Occipital lobe (tissue), 2 donors: ENCODE data around the gene RBMS3. TPM values are rescaled to one million over a fixed set of nuclear protein-coding genes. Genes with fewer than 3 reads are reported as not detected.
"Not testable (repeated sequence)": the region's sequence is repeated elsewhere in the genome, so short reads cannot be mapped to it uniquely, and the experiment has no call there.

Experiments
- DNase-seq: peaks from one replicate; lab custom pipeline; 2025; lab: John Stamatoyannopoulos, UW
- total RNA-seq: library from RNA; depleted of rRNA; stranded (reverse); fragments of >200 nt; gene quantifications from one replicate; pipeline ENCODE4 v1.2.3, GENCODE V29; 2014

RBMS3 gene
- total RNA-seq, 1 donor from 2014 or later, result 19.8 TPM

DNA sequence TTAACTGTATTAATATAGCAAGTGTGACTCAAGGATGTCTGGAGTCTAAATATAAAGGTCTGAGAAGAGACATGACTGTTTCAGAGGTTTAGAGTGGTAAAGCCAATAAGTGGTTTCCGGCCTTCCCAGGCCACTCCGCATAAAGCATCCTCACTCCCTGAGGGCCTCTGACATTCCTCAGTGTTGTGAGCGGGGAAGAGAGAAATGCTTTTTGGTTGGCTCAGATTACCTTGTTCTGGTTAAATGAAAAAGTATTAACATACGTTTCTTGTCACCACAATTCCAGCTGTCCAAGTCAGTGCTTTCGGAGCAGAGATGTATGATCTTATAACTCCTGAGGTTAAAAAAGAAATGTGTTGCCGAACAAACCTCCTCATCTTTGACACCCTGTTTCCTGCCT lies 103.8 kb downstream of the RBMS3 start:
- no peak for DNase-seq

DNA sequence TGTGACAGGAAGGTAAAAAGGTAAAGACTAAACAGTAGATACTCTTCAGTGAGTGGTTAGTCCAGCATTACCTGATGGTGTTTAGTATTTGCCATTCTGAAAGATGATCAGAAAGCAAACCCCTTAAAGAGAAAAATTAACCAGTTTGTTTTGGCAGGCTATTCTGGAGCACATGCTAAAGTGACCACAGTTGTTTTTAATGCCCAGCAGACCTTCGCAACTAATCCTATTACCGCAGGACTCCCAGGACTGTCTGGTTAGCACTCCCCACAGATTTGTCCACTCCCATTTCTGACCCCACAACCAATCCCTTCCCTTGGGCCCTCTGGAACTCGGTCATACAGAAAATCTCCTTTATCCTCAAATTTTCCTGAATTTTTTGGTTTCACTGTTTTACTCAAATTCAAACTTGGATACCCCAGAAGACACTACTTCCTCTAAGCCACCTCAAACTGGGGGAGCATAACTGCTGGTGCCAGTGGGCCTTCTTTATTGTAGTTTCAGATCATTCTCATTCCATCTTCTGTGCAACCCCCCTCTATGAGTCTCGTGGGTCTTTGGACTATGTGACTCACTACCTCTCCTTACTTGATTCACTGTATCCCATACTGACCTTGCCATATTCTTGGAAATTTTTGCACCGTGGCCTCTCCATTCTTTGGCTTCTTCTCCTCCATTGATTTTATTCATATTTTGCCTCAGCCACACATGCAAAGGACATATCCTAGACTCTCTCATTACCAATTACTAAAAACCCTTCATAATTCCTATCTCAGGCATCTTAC lies 104.4 kb downstream of the RBMS3 start:
- DNase-seq, result no peak

- DNase-seq, result no peak
Measured at GRCh38 chr3:29389362-29389761, 108.5 kb downstream of the RBMS3 start.

GRCh38 chr3:29392625-29393388 lies 111.9 kb downstream of the RBMS3 start:
- DNase-seq, result no peak

DNA sequence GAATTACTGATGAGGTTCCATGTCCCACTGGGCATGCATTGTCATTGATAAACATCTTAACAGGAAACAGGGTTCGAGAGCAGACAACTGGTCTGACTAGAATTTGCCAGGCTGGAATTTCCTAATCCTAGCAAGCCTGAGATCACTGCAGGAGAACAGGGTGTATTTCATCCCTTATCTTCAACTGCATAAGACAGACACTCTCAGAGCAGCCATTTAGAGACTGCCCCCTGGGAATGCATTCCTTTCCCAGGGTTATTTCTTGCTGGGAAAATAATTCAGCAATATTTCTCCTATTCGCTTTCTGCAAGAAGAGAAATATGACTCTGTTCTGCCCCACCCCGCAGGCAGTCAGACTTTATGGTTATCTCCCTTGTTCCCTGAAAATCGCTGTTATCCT lies 113.1 kb downstream of the RBMS3 start:
- DNase-seq, result not testable (repeated sequence)

DNA sequence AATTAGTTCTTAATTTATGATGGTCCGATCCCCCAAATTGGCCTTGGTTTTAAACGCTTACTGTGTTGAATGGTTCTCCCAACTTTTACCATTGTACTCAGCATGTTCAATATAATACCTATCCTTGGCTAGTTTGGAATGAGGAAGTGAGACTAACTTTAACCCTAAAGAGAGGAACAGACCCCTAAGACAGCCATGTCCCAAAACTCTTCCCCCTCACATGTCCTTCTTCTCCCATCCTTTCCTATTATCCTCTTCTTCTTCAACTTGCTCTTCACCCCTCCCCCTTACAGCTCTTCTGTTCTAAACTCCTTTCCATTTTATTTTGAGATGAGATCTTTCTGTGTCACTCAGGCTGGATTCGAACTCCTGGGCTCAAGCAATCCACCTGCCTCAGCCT lies 116.5 kb downstream of the RBMS3 start:
- DNase-seq, result no peak

DNA sequence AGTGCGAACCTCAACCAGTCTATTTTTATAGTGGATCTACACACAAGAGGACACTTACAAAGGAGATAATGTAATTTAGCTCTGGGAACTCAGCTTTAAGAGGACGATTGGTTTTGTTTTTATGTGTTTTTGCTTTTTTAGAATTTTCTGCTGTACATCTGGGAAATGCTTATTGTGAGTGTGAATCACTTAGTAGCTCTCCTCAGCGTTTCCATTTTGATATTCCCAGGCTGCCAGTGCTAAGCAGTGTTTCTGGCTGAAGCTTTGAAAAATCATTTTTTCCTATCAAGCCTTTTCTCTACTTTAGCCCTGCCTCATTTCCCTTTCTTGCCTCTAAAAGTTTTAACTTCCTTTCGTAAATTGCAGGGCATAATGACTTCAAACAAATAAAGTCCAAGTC lies 117.9 kb downstream of the RBMS3 start:
- DNase-seq, result no peak

DNA sequence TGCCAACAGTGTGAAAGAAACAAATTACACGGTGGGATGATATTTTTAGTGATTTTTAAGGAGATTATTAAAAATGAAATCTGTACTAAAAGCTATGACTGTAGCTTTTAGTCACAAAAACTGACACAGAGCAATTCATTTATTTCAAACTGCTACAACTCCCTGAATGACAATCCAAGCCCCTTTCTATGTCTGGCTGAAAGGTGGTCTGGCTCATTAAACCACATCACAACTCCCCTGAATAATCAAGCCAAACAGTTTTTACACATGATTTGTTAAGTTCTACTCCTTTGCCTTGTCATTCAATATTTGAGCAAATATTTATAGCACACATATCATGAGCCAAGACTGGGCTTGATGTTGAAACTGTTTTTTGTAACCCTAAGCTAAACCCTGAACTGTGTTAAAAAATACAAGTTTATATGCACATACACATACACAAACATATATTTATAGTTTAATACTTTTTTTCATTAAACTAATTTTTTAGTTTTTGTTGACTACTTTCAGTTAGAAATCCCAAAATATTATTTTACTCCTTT lies 125.5 kb downstream of the RBMS3 start:
- no peak for DNase-seq

DNA sequence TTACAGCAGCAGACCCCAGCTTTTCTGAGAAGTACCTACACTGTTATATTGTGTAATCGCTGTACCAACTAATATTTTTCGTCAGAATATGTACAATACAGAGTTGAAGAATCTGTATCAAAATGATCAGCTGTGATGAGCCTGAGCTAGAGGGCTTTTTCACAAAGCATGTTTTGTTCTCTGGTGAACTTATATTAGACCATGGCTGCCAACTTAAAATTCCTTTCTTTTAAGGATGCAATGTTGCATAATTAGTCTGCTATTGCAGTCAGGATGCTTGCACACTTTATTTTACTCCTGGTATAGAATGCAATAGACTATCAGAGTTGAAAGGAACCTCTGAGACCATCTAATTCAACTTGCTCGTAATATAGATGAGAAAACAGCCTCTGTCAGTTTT lies 127.8 kb downstream of the RBMS3 start:
- DNase-seq, result no peak

DNA sequence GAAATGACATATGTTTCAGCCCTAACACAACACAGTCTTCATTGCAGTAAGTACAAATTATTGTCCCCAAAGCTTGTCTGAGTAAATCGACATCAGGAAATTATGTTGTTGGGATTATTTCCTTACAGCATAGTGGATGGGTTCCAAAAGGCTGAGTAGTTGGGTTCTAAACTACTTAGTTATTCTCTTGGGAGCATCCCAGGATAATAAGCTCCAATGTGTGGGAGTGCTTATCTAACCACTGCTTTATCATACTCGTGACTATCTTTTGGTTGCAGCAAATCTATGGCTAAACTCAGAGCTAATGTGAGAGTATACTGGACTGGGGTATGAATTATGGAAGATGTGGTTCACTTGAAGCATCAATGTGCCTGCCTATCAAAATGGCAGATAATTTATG lies 128.5 kb downstream of the RBMS3 start:
- DNase-seq, result no peak

DNA sequence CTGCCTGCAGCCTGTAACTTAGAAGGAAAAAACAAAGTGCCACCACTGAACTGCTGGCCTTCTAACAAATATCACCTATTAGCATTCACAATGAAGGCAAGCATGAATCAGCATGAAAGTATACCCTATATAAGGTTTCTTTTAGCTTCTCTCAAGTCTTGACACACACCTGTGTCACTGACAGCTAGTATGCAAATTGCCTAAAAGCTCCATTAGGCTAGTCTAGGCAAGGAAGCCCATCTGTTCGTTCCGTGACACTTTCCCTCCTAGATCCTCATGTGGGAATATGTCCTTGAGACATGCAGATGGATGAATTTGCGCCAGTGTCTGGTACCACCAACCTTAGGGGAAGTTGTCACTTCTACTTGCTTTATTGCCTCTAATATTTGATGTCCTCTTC lies 129.3 kb downstream of the RBMS3 start:
- DNase-seq, result no peak

- no peak for DNase-seq
Measured at GRCh38 chr3:29410660-29411405, 130.0 kb downstream of the RBMS3 start.

DNA sequence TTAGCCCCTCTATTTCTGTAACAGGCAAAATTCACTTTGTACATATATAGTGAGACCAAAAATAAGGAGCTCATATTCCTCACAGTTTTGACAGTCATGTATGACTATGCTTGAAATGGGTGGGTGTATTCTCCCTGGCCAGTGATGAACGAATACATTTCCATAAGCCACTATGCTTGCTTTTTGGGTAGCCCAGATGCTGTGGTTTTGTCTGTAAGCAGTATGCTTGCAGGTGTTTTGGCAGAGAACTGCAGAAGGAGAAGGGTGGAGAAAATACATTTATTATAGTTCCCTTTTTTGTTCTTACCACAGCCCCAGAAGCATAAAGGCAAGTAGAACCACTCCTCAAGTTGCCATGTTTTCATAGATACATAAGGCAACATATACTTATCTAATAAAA lies 131.2 kb downstream of the RBMS3 start:
- no peak for DNase-seq

DNA sequence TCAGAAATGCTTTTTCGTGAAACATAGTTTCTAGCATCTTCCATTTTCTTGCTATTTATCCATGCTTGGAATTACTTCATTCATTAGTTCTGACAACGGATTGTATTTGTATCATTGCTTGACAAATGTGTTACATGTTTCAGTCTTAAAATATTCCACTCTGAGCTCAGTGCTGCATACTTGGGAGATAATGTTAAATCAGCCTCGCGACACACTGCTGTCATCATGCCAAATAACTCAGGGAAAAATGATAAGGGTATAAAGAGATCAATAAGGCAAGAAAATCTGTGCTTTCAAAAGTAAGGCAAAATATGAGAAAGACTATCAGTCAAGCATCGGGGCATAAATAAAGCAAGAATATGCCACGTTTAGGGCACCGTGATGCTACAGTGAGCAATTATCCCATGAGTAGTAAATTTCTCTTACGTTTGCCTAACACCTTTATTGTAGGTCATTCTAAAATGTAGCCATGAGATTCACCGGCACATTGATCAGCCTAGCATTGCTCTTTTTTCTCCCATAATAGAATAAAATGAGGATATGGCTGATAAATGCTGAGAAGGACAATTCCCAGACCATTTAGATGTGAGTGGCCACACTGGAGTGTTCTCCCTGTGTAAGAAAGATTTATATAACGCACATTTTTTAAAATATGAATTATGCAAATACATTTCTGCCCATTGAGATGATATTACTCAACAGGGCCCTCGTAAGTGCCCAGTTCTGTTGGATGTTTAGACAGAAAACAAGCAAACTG lies 133.8 kb downstream of the RBMS3 start:
- no peak for DNase-seq

DNA sequence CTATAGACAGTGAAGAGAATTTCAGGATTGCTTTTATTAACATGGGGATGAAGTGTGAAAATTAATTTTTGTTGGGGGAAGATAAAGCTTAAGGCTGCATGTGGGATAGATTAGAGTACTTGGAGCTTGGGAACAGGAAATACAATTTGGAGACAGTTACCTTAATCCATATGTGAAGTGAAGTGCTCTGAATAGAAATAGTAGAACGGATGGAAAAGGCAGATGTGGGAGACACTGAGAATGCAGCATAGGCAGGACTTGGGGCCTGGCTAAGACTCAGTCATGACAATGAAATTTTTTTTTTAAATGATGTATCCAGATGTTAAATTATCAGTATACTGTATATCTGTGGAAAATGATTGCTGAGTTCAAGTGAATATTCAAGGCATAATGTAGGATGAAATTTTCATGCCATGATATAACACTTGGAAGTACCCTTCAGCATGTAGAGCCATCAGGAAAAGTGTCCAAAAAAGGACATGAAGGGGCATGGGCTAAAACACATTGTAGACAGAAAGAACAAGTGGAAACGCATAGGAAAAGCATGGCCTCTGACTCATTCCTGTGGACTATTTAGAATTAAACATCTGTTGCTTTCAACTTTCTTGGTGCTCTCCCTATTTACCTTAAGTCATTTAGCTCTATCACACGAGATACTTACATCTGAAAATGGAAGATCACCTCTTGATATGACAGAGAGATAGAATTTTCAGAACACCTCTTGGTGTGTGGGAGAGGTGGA lies 134.8 kb downstream of the RBMS3 start:
- no peak for DNase-seq

- no peak for DNase-seq
Measured at GRCh38 chr3:29416514-29416913, 135.6 kb downstream of the RBMS3 start.

DNA sequence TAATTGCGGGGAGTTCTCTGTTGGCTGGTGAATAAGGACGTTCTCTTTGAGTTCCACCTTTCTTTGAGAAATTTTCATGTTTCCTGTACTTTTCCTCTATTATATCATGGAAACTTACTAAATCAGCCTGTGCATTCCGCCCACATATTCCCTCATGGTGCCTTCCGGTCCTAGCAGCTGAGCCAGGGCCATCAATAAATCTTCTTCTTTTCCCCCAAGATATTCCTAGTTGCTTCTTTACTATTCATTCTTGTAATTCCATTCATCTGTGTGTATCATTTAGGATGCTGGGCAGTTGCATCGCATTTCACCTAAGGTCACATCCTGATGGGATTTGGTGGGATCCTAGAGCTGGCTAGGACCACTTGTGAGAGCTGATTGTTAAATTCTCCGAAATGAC lies 139.2 kb downstream of the RBMS3 start:
- no peak for DNase-seq

- no peak for DNase-seq
Measured at GRCh38 chr3:29426302-29427226, 145.7 kb downstream of the RBMS3 start.
